Activated naive CD8-positive, alpha-beta T cell (primary cell): ENCODE data around the gene SACM1L.
A peak's percentile ranks its signal among the peaks of the same experiment; 100 is the strongest.

Experiments used
- H3K27ac Mint-ChIP-seq: one replicate; pipeline ENCODE4 v1.8.0; 2021; ENCODE audit warnings: mixed read lengths
- H3K27me3 Mint-ChIP-seq: one replicate; pipeline ENCODE4 v1.8.0; 2021; ENCODE audit warnings: mixed read lengths
- H3K36me3 Mint-ChIP-seq: one replicate; pipeline ENCODE4 v1.8.0; 2021; ENCODE audit warnings: mixed read lengths
- H3K4me1 Mint-ChIP-seq: one replicate; pipeline ENCODE4 v1.8.0; 2021; ENCODE audit warnings: low read depth, mixed read lengths
- H3K4me3 Mint-ChIP-seq: one replicate; pipeline ENCODE4 v1.8.0; 2021; ENCODE audit warnings: mild to moderate bottlenecking, mixed read lengths
- H3K9me3 Mint-ChIP-seq: one replicate; pipeline ENCODE4 v1.8.0; 2021; ENCODE audit warnings: low read depth, mixed read lengths

SACM1L gene

GRCh38 chr3:45657853-45658252 lies 31.3 kb upstream of the SACM1L start:
- H3K36me3 Mint-ChIP-seq, result no peaks in the 10 kb centered on the region
- no peak overlapping the region for H3K4me3 Mint-ChIP-seq
- H3K9me3 Mint-ChIP-seq, result no peaks in the 10 kb centered on the region
- H3K4me1 Mint-ChIP-seq, result peaks cover 20% of the 10 kb centered on the region
- no peaks in the 10 kb centered on the region for H3K27me3 Mint-ChIP-seq
- no peak overlapping the region for H3K27ac Mint-ChIP-seq

GRCh38 chr3:45659661-45660566 lies 29.3 kb upstream of the SACM1L start:
- peaks cover 24% of the 10 kb centered on the region for H3K4me1 Mint-ChIP-seq
- no peaks in the 10 kb centered on the region for H3K9me3 Mint-ChIP-seq
- H3K36me3 Mint-ChIP-seq, result no peaks in the 10 kb centered on the region
- peak overlapping the region; percentile 3 for H3K27ac Mint-ChIP-seq
- H3K4me3 Mint-ChIP-seq, result no peak overlapping the region
- H3K27me3 Mint-ChIP-seq, result no peaks in the 10 kb centered on the region

GRCh38 chr3:45660567-45660901 lies 28.7 kb upstream of the SACM1L start:
- Mint-ChIP-seq H3K36me3 (no peaks in the 10 kb centered on the region), H3K27ac (no peak overlapping the region), H3K4me1 (peaks cover 30% of the 10 kb centered on the region), H3K4me3 (no peak overlapping the region), H3K27me3 (no peaks in the 10 kb centered on the region), H3K9me3 (no peaks in the 10 kb centered on the region)

- Mint-ChIP-seq H3K27me3 (no peaks in the 10 kb centered on the region), H3K4me3 (peak overlapping the region; percentile 82), H3K4me1 (peaks cover 52% of the 10 kb centered on the region), H3K9me3 (no peaks in the 10 kb centered on the region), H3K36me3 (peaks cover 10% of the 10 kb centered on the region), H3K27ac (peak overlapping the region; percentile 90)
Measured at GRCh38 chr3:45664578-45664977, 24.6 kb upstream of the SACM1L start.

- peaks cover 49% of the 10 kb centered on the region for H3K4me1 Mint-ChIP-seq
Measured at GRCh38 chr3:45665101-45665572, 24.1 kb upstream of the SACM1L start.

GRCh38 chr3:45666757-45667431 lies 22.3 kb upstream of the SACM1L start:
- H3K27ac Mint-ChIP-seq, result no peak overlapping the region
- no peaks in the 10 kb centered on the region for H3K27me3 Mint-ChIP-seq
- peak overlapping the region; percentile 32 for H3K4me3 Mint-ChIP-seq
- no peaks in the 10 kb centered on the region for H3K9me3 Mint-ChIP-seq
- peaks cover 14% of the 10 kb centered on the region for H3K36me3 Mint-ChIP-seq
- peaks cover 48% of the 10 kb centered on the region for H3K4me1 Mint-ChIP-seq

More at GRCh38 chr3:45665101-45665572, 24.1 kb upstream of the SACM1L start:
- H3K36me3 Mint-ChIP-seq, result peaks cover 14% of the 10 kb centered on the region
- H3K9me3 Mint-ChIP-seq, result no peaks in the 10 kb centered on the region
- peak overlapping the region; percentile 90 for H3K27ac Mint-ChIP-seq
- no peaks in the 10 kb centered on the region for H3K27me3 Mint-ChIP-seq
- H3K4me3 Mint-ChIP-seq, result peak overlapping the region; percentile 82

- Mint-ChIP-seq H3K4me1 (peaks cover 48% of the 10 kb centered on the region), H3K9me3 (no peaks in the 10 kb centered on the region), H3K4me3 (peak overlapping the region; percentile 36), H3K27ac (peak overlapping the region; percentile 88), H3K27me3 (no peaks in the 10 kb centered on the region), H3K36me3 (peaks cover 17% of the 10 kb centered on the region)
Measured at GRCh38 chr3:45667569-45667934, 21.6 kb upstream of the SACM1L start.

- Mint-ChIP-seq H3K9me3 (no peaks in the 10 kb centered on the region), H3K36me3 (peaks cover 22% of the 10 kb centered on the region), H3K27me3 (no peaks in the 10 kb centered on the region), H3K4me3 (no peak overlapping the region), H3K4me1 (peaks cover 35% of the 10 kb centered on the region), H3K27ac (no peak overlapping the region)
Measured at GRCh38 chr3:45670436-45670835, 18.8 kb upstream of the SACM1L start.

GRCh38 chr3:45670991-45671390 lies 18.2 kb upstream of the SACM1L start:
- Mint-ChIP-seq H3K4me3 (no peak overlapping the region), H3K9me3 (no peaks in the 10 kb centered on the region), H3K4me1 (peaks cover 30% of the 10 kb centered on the region), H3K27me3 (no peaks in the 10 kb centered on the region), H3K27ac (no peak overlapping the region), H3K36me3 (peaks cover 22% of the 10 kb centered on the region)

- H3K4me1 Mint-ChIP-seq, result peaks cover 32% of the 10 kb centered on the region
- peaks cover 15% of the 10 kb centered on the region for H3K36me3 Mint-ChIP-seq
- H3K27me3 Mint-ChIP-seq, result no peaks in the 10 kb centered on the region
- H3K27ac Mint-ChIP-seq, result no peak overlapping the region
- H3K9me3 Mint-ChIP-seq, result no peaks in the 10 kb centered on the region
- H3K4me3 Mint-ChIP-seq, result no peak overlapping the region
Measured at GRCh38 chr3:45673273-45673672, 15.9 kb upstream of the SACM1L start.

- no peaks in the 10 kb centered on the region for H3K9me3 Mint-ChIP-seq
- peak overlapping the region; percentile 95 for H3K27ac Mint-ChIP-seq
- peaks cover 8% of the 10 kb centered on the region for H3K36me3 Mint-ChIP-seq
- H3K4me3 Mint-ChIP-seq, result peak overlapping the region; percentile 78
- H3K27me3 Mint-ChIP-seq, result no peaks in the 10 kb centered on the region
- peaks cover 21% of the 10 kb centered on the region for H3K4me1 Mint-ChIP-seq
Measured at GRCh38 chr3:45676325-45677032, 12.7 kb upstream of the SACM1L start.

GRCh38 chr3:45677033-45677446 lies 12.2 kb upstream of the SACM1L start:
- peak overlapping the region; percentile 78 for H3K4me3 Mint-ChIP-seq
- H3K27me3 Mint-ChIP-seq, result no peaks in the 10 kb centered on the region
- H3K9me3 Mint-ChIP-seq, result no peaks in the 10 kb centered on the region
- peaks cover 21% of the 10 kb centered on the region for H3K4me1 Mint-ChIP-seq
- peaks cover 8% of the 10 kb centered on the region for H3K36me3 Mint-ChIP-seq
- H3K27ac Mint-ChIP-seq, result peak overlapping the region; percentile 95

GRCh38 chr3:45677841-45678240 lies 11.4 kb upstream of the SACM1L start:
- Mint-ChIP-seq H3K27ac (peak overlapping the region; percentile 95), H3K9me3 (no peaks in the 10 kb centered on the region), H3K36me3 (peaks cover 5% of the 10 kb centered on the region), H3K27me3 (no peaks in the 10 kb centered on the region), H3K4me1 (peaks cover 21% of the 10 kb centered on the region), H3K4me3 (no peak overlapping the region)

- H3K4me1 Mint-ChIP-seq, result peaks cover 26% of the 10 kb centered on the region
- H3K4me3 Mint-ChIP-seq, result no peak overlapping the region
- no peaks in the 10 kb centered on the region for H3K9me3 Mint-ChIP-seq
- H3K36me3 Mint-ChIP-seq, result peaks cover 4% of the 10 kb centered on the region
- H3K27ac Mint-ChIP-seq, result peak overlapping the region; percentile 41
- H3K27me3 Mint-ChIP-seq, result no peaks in the 10 kb centered on the region
Measured at GRCh38 chr3:45679805-45680204, 9.4 kb upstream of the SACM1L start.

- no peaks in the 10 kb centered on the region for H3K27me3 Mint-ChIP-seq
- no peaks in the 10 kb centered on the region for H3K9me3 Mint-ChIP-seq
- no peak overlapping the region for H3K27ac Mint-ChIP-seq
- H3K4me1 Mint-ChIP-seq, result peaks cover 30% of the 10 kb centered on the region
- H3K36me3 Mint-ChIP-seq, result peaks cover 4% of the 10 kb centered on the region
- H3K4me3 Mint-ChIP-seq, result no peak overlapping the region
Measured at GRCh38 chr3:45681221-45681620, 8.0 kb upstream of the SACM1L start.
